OCI-LY1 (cell line): Measurements from ENCODE around the gene LAMTOR3.

Source experiments
- CTCF ChIP-seq: fragments of 200-600 bp; sonication (generic), shearing (Covaris generic); IDR thresholded peaks from 2 replicates; pipeline ENCODE4 v1.5.1; 2017; ENCODE audit warnings: mild to moderate bottlenecking, antibody characterized with exemption, low read length, moderate library complexity, mixed read lengths
- EZH2 ChIP-seq: fragments of 200-600 bp; sonication (generic), shearing (Covaris generic); IDR thresholded peaks from 2 replicates; pipeline ENCODE4 v1.8.0; 2017; ENCODE audit warnings: borderline replicate concordance, mixed run types, mild to moderate bottlenecking, antibody characterized with exemption, low read length, moderate library complexity, mixed read lengths

GRCh38 chr4:99927566-99927965 lies 33.3 kb upstream of the LAMTOR3 start:
- TF ChIP-seq CTCF (no peak), EZH2 (no peak)
